ENCODE measurements around the gene PCSK6. TPM values are rescaled to one million over a fixed set of nuclear protein-coding genes. Genes with fewer than 3 reads are reported as not detected.

Gene PCSK6
- total and polyA plus RNA-seq, 2 experiments from 2014 or later = 4.8 to 6.4 TPM

DNA sequence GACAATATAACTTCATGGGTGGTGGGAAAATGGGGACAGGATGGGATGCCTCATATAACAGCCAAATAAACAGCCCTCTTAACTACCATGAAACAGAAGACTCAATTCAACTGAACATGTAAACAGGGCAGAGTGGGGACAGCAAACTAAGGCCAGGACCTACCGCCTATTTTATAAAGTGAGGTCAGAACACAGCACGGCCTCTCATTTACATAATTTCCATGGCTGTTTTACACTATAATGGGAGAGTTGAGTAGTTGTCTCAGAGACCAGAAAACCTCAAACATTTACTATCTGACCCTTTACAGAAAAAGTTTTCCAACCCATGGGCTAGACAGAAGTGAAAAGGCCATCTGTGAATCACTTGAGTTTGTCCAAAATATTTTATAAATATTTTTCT is 137.8 kb downstream of the PCSK6 start:
- H3K4me3 ChIP-seq = no peak overlapping the region
- no peaks in the 10 kb centered on the region for H3K27me3 ChIP-seq
- no peaks in the 10 kb centered on the region for H3K4me1 ChIP-seq (ENCODE audit: low read depth)
- TF ChIP-seq, protein P1, sequence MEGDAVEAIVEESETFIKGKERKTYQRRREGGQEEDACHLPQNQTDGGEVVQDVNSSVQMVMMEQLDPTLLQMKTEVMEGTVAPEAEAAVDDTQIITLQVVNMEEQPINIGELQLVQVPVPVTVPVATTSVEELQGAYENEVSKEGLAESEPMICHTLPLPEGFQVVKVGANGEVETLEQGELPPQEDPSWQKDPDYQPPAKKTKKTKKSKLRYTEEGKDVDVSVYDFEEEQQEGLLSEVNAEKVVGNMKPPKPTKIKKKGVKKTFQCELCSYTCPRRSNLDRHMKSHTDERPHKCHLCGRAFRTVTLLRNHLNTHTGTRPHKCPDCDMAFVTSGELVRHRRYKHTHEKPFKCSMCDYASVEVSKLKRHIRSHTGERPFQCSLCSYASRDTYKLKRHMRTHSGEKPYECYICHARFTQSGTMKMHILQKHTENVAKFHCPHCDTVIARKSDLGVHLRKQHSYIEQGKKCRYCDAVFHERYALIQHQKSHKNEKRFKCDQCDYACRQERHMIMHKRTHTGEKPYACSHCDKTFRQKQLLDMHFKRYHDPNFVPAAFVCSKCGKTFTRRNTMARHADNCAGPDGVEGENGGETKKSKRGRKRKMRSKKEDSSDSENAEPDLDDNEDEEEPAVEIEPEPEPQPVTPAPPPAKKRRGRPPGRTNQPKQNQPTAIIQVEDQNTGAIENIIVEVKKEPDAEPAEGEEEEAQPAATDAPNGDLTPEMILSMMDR (IDR thresholded peaks at IDR 0.05; ENCODE audit: low read depth, low read length) = no peak
- no peaks in the 10 kb centered on the region for H3K9me3 ChIP-seq (ENCODE audit: low read depth)
- H3K27ac ChIP-seq = no peak overlapping the region
- no peaks in the 10 kb centered on the region for H3K36me3 ChIP-seq
- DNase-seq (ENCODE audit: low read depth in 1 of 2, low spot score in 1 of 2) = no peak

DNA sequence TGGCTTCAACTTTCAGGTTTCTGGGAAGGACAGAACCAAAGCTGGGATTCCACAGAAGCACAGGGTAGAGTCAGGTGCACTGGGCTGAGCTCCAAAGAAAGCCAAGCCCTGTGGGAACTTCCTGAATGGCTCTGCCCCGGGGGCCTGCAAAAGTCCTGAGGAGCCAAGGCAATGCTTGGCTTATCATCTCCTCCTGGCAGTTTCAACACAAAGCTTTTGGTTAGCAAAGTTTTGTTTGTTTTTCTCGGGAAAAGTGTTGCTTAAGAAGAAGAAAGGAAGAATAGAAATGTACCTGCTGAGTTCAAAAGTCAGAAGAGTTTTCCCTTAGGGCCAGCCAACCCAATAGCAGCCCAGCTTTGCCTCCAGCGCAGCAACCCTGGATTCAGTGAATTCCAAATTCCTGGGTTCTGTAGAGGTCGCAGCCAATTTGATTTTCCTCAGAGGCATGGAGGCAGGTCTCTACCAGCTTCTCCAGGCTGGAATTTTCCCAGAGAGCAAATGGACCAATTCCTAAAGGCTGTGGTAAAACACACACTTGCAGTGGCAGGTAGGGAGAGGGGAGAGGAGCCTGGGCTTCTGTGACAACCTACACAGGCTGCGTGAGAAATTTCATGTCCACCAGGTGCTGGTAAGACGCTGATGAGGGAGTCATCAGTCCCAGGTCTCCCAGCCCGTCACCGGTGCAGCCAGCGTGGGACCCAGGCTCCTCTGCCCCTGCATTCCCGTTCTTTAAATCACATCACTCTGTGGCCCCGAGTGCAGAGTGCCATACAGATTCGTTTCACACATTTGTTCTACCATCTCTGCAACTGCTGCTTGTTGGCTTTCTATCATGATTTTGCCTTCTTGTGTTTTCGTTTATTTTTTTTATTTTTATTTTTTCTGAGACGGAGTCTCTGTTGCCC is 140.2 kb downstream of the PCSK6 start:
- H3K36me3 ChIP-seq = no peaks in the 10 kb centered on the region
- H3K4me1 ChIP-seq (ENCODE audit: low read depth) = no peaks in the 10 kb centered on the region
- no peaks in the 10 kb centered on the region for H3K27me3 ChIP-seq
- no peak overlapping the region for H3K27ac ChIP-seq
- no peaks in the 10 kb centered on the region for H3K9me3 ChIP-seq (ENCODE audit: low read depth)
- DNase-seq (ENCODE audit: low read depth in 1 of 2, low spot score in 1 of 2) = peak in 1 of 2 donors; percentile 31
- TF ChIP-seq, protein P1 (IDR thresholded peaks at IDR 0.05; ENCODE audit: low read depth, low read length) = no peak
- H3K4me3 ChIP-seq = no peak overlapping the region

DNA sequence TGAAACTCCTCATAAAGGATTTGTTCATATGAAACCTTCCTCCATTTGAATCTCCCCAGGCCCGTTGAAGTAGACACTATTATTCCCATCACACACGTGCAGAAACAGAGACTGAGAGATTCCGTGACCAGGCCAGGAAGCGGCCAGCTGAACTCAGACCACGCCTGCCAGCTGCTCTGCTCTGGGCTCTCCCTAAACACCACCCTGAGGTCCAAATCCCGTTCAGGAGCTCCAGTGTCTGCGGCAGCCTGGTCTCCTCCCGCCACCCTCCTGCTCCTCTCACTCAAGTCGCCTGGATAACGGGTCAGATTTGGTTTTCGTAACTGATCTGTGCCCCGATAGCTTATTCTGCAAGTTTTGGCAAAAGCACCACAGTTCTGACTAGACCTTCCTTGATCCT is 140.9 kb downstream of the PCSK6 start:
- Histone ChIP-seq H3K4me1 (ENCODE audit: low read depth) (no peaks in the 10 kb centered on the region), H3K9me3 (ENCODE audit: low read depth) (no peaks in the 10 kb centered on the region), H3K36me3 (no peaks in the 10 kb centered on the region), H3K27ac (no peak overlapping the region), H3K27me3 (no peaks in the 10 kb centered on the region), H3K4me3 (no peak overlapping the region)
- peak in 1 of 2 donors; percentile 2 for DNase-seq (ENCODE audit: low read depth in 1 of 2, low spot score in 1 of 2)
- TF ChIP-seq, protein P1 (IDR thresholded peaks at IDR 0.05; ENCODE audit: low read depth, low read length) = no peak

- H3K4me3 ChIP-seq = no peak overlapping the region
- no peak overlapping the region for H3K27ac ChIP-seq
- H3K9me3 ChIP-seq (ENCODE audit: low read depth) = no peaks in the 10 kb centered on the region
- H3K36me3 ChIP-seq = no peaks in the 10 kb centered on the region
- H3K4me1 ChIP-seq (ENCODE audit: low read depth) = no peaks in the 10 kb centered on the region
- TF ChIP-seq, protein P1 (IDR thresholded peaks at IDR 0.05; ENCODE audit: low read depth, low read length) = no peak
- H3K27me3 ChIP-seq = no peaks in the 10 kb centered on the region
- no peak for DNase-seq (ENCODE audit: low read depth in 1 of 2, low spot score in 1 of 2)
Measured at GRCh38 chr15:101348015-101348414, 141.5 kb downstream of the PCSK6 start.

GRCh38 chr15:101347454-101347853 is 142.1 kb downstream of the PCSK6 start:
- no peaks in the 10 kb centered on the region for H3K27me3 ChIP-seq
- DNase-seq (ENCODE audit: low read depth in 1 of 2, low spot score in 1 of 2) = peak in 1 of 2 donors; percentile 14
- H3K36me3 ChIP-seq = no peaks in the 10 kb centered on the region
- TF ChIP-seq, protein P1 (IDR thresholded peaks at IDR 0.05; ENCODE audit: low read depth, low read length) = no peak
- no peaks in the 10 kb centered on the region for H3K4me1 ChIP-seq (ENCODE audit: low read depth)
- H3K4me3 ChIP-seq = no peak overlapping the region
- no peaks in the 10 kb centered on the region for H3K9me3 ChIP-seq (ENCODE audit: low read depth)
- no peak overlapping the region for H3K27ac ChIP-seq

Data from cardiac muscle cell (in vitro differentiated cells and primary cell).